Mucosa of stomach (tissue), 1 donor: ENCODE results near the gene MR1.
"Not testable (repeated sequence)": the region's sequence is repeated elsewhere in the genome, so short reads cannot be mapped to it uniquely, and the experiment has no call there.

ENCODE experiments used
- H3K27me3 ChIP-seq: one replicate; pipeline ENCODE4 v1.7.0; 2013; ENCODE audit warnings: mild to moderate bottlenecking, low read length; ENCODE audit not compliant: control insufficient read depth, insufficient read depth
- H3K36me3 ChIP-seq: one replicate; pipeline ENCODE4 v1.7.0; 2013; ENCODE audit warnings: low read length; ENCODE audit not compliant: control insufficient read depth, insufficient read depth
- H3K4me1 ChIP-seq: one replicate; pipeline ENCODE4 v1.7.0; 2013; ENCODE audit warnings: mild to moderate bottlenecking, low read length; ENCODE audit not compliant: control insufficient read depth, insufficient read depth
- H3K4me3 ChIP-seq: one replicate; pipeline ENCODE4 v1.7.0; 2013; ENCODE audit warnings: low read length
- H3K9ac ChIP-seq: one replicate; pipeline ENCODE4 v1.7.0; 2013; ENCODE audit warnings: mild to moderate bottlenecking, low read length, moderate library complexity
- H3K9me3 ChIP-seq: one replicate; pipeline ENCODE4 v1.7.0; 2013; ENCODE audit warnings: mild to moderate bottlenecking, low read length, moderate library complexity; ENCODE audit not compliant: control insufficient read depth
- donor health status: Pancreatic carcinoma.

Gene MR1

GRCh38 chr1:181035210-181035609 is 1.4 kb downstream of the MR1 start:
- not testable (repeated sequence) for H3K27me3 ChIP-seq, H3K4me3 ChIP-seq, H3K9me3 ChIP-seq, H3K9ac ChIP-seq, H3K36me3 ChIP-seq
- peaks cover 17% of the 10 kb centered on the region for H3K4me1 ChIP-seq

GRCh38 chr1:181036107-181036836 is 2.5 kb downstream of the MR1 start:
- no peaks in the 10 kb centered on the region for H3K9me3 ChIP-seq
- H3K36me3 ChIP-seq, result no peaks in the 10 kb centered on the region
- peaks cover 22% of the 10 kb centered on the region for H3K4me1 ChIP-seq
- H3K27me3 ChIP-seq, result no peaks in the 10 kb centered on the region
- H3K4me3 ChIP-seq, result no peak overlapping the region
- H3K9ac ChIP-seq, result no peak overlapping the region

DNA sequence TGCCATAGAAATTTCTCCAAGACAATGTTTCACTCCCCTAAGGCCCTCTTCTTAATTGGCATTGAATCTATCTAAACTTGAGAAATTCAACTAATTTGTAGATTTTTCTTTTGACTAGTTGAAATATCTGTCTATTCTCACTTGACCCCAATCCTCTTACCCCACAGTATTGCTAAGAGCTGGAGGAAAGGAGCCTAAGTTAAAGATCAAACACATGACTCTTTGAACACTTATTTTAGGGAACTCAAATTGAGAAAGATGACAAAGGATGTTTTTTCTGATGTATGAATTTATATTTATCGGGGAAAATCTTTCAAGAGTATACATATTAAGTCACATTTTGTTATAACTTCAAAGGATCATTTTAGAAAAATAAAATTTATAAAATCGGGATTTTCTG is 3.6 kb downstream of the MR1 start:
- no peak overlapping the region for H3K9ac ChIP-seq
- no peaks in the 10 kb centered on the region for H3K27me3 ChIP-seq
- no peak overlapping the region for H3K4me3 ChIP-seq
- H3K9me3 ChIP-seq, result no peaks in the 10 kb centered on the region
- H3K4me1 ChIP-seq, result peaks cover 22% of the 10 kb centered on the region
- no peaks in the 10 kb centered on the region for H3K36me3 ChIP-seq

DNA sequence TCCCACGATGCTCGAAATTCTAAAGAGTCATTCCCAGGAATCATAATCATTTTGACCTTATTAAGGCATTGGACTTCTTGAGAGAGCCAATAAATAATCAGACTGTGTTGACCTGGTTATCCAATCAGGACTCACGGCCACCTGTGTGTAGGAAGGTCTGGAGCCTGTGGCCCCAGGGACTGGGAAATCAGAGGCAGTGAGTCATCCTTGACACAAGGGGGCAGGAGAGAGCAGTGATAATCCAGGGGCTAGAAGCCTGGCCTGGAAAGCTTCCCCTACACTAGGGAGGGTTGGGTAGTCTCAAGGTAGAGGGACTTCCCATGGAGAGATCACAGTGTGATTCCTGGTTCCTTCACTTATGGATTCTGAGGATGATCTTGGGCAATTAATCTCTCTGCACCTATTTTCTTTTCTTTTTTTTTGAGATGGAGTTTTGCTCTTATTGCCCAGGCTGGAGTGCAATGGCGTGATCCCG is 4.7 kb downstream of the MR1 start:
- H3K4me1 ChIP-seq, result peaks cover 23% of the 10 kb centered on the region
- no peak overlapping the region for H3K4me3 ChIP-seq
- H3K36me3 ChIP-seq, result no peaks in the 10 kb centered on the region
- no peaks in the 10 kb centered on the region for H3K27me3 ChIP-seq
- no peak overlapping the region for H3K9ac ChIP-seq
- H3K9me3 ChIP-seq, result no peaks in the 10 kb centered on the region

- Histone ChIP-seq H3K9me3 (no peaks in the 10 kb centered on the region), H3K36me3 (no peaks in the 10 kb centered on the region), H3K4me3 (no peak overlapping the region), H3K4me1 (peaks cover 29% of the 10 kb centered on the region), H3K9ac (no peak overlapping the region), H3K27me3 (no peaks in the 10 kb centered on the region)
Observed at GRCh38 chr1:181040284-181040865, 6.6 kb downstream of the MR1 start.

- H3K4me1 ChIP-seq, result peaks cover 29% of the 10 kb centered on the region
- H3K9me3 ChIP-seq, result no peaks in the 10 kb centered on the region
- H3K27me3 ChIP-seq, result no peaks in the 10 kb centered on the region
- H3K4me3 ChIP-seq, result no peak overlapping the region
- no peak overlapping the region for H3K9ac ChIP-seq
- H3K36me3 ChIP-seq, result no peaks in the 10 kb centered on the region
Observed at GRCh38 chr1:181043025-181043888, 9.5 kb downstream of the MR1 start.

- no peaks in the 10 kb centered on the region for H3K27me3 ChIP-seq
- H3K4me1 ChIP-seq, result peaks cover 29% of the 10 kb centered on the region
- no peak overlapping the region for H3K9ac ChIP-seq
- H3K4me3 ChIP-seq, result no peak overlapping the region
- no peaks in the 10 kb centered on the region for H3K36me3 ChIP-seq
- no peaks in the 10 kb centered on the region for H3K9me3 ChIP-seq
Observed at GRCh38 chr1:181044449-181044966, 10.7 kb downstream of the MR1 start.

GRCh38 chr1:181045946-181046345 is 12.2 kb downstream of the MR1 start:
- H3K27me3 ChIP-seq, H3K9ac ChIP-seq, H3K4me3 ChIP-seq, H3K36me3 ChIP-seq, H3K9me3 ChIP-seq: not testable (repeated sequence)
- peaks cover 23% of the 10 kb centered on the region for H3K4me1 ChIP-seq

DNA sequence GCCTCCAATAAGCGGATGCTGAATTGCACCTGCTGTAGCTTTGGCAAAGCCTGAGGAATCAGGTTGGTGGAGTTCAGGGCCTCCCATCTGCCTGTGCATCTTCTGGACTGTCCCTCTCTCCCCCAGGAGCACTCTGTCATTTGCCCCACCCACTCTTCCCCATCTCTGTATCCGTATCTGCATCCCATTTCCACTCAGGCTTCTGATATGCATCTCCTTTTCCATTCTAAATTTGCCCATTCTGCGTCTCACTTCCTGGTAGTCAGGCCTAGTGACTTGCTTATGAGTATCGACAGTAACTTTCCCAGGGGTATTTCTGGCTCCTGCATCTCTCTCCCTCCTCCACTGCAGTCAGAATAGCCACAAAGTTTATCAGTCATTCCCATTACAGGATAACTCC is 15.6 kb downstream of the MR1 start:
- H3K9me3 ChIP-seq, result no peaks in the 10 kb centered on the region
- H3K4me1 ChIP-seq, result peaks cover 7% of the 10 kb centered on the region
- H3K27me3 ChIP-seq, result no peaks in the 10 kb centered on the region
- no peak overlapping the region for H3K4me3 ChIP-seq
- no peak overlapping the region for H3K9ac ChIP-seq
- no peaks in the 10 kb centered on the region for H3K36me3 ChIP-seq

GRCh38 chr1:181050922-181051321 is 17.1 kb downstream of the MR1 start:
- no peaks in the 10 kb centered on the region for H3K36me3 ChIP-seq
- no peak overlapping the region for H3K4me3 ChIP-seq
- H3K4me1 ChIP-seq, result no peaks in the 10 kb centered on the region
- H3K9me3 ChIP-seq, result no peaks in the 10 kb centered on the region
- H3K9ac ChIP-seq, result no peak overlapping the region
- H3K27me3 ChIP-seq, result no peaks in the 10 kb centered on the region

DNA sequence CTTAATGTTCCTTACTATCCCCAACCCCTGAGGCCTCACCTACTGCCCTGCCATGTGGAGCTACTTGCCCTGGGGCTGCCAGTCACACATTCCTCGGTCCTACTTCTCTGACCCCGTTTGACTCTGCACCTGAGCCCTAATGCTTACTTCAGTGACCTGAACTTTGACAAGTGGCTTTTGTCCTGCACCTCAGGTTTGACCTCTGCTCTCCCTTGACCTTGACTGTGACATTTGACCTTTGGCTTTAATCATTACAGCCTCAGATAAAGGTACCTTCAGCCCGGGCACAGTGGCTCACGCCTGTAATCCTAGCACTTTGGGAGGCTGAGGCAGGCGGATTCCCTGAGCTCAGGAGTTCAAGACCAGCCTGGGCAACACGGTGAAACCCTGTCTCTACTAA is 22.8 kb downstream of the MR1 start:
- Histone ChIP-seq H3K9ac (no peak overlapping the region), H3K4me3 (no peak overlapping the region), H3K27me3 (no peaks in the 10 kb centered on the region), H3K36me3 (no peaks in the 10 kb centered on the region), H3K4me1 (no peaks in the 10 kb centered on the region), H3K9me3 (no peaks in the 10 kb centered on the region)

DNA sequence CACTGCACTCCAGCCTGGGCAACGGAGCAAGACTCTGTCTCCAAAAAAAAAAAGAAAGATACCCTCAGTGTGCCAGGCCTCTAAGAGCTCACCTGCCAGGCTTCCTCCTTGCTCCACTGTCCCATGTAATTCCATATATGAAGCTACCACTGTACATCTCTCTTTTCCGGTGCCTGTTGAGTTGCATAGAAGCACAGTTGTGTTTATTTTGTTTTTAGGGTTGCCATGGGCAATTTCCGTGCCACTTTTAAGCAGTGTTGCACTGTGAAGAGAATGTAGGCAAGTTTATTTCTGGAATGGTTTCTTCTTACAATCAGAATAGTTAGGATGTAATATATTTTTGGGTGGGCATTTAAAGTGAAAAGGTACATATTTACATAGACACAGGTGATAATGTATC is 23.3 kb downstream of the MR1 start:
- no peaks in the 10 kb centered on the region for H3K4me1 ChIP-seq
- no peaks in the 10 kb centered on the region for H3K9me3 ChIP-seq
- H3K4me3 ChIP-seq, result no peak overlapping the region
- no peaks in the 10 kb centered on the region for H3K36me3 ChIP-seq
- H3K27me3 ChIP-seq, result no peaks in the 10 kb centered on the region
- no peak overlapping the region for H3K9ac ChIP-seq
